ENCODE results near the gene SLK.

The SLK gene

GRCh38 chr10:104053201-104053600 is 86.3 kb downstream of the SLK start:
- no peak for DNase-seq (ENCODE audit: low spot score)

- no peak for DNase-seq (ENCODE audit: low spot score)
Observed at GRCh38 chr10:104054430-104054829, 87.5 kb downstream of the SLK start.

GRCh38 chr10:104056619-104057273 is 89.8 kb downstream of the SLK start:
- DNase-seq (ENCODE audit: low spot score), result no peak

- no peak for DNase-seq (ENCODE audit: low spot score)
Observed at GRCh38 chr10:104057717-104058116, 90.8 kb downstream of the SLK start.

- no peak for DNase-seq (ENCODE audit: low spot score)
Observed at GRCh38 chr10:104059364-104059763, 92.4 kb downstream of the SLK start.

- no peak for DNase-seq (ENCODE audit: low spot score)
Observed at GRCh38 chr10:104061196-104061595, 94.3 kb downstream of the SLK start.

GRCh38 chr10:104065748-104066147 is 98.8 kb downstream of the SLK start:
- DNase-seq (ENCODE audit: low spot score), result no peak

GRCh38 chr10:104066945-104067344 is 100.0 kb downstream of the SLK start:
- DNase-seq (ENCODE audit: low spot score), result no peak

- no peak for DNase-seq (ENCODE audit: low spot score)
Observed at GRCh38 chr10:104067525-104067924, 100.6 kb downstream of the SLK start.

- no peak for DNase-seq (ENCODE audit: low spot score)
Observed at GRCh38 chr10:104069613-104070012, 102.7 kb downstream of the SLK start.

GRCh38 chr10:104072786-104073185 is 105.8 kb downstream of the SLK start:
- DNase-seq (ENCODE audit: low spot score), result no peak

GRCh38 chr10:104074505-104074904 is 107.6 kb downstream of the SLK start:
- no peak for DNase-seq (ENCODE audit: low spot score)

- DNase-seq (ENCODE audit: low spot score), result no peak
Observed at GRCh38 chr10:104076743-104077160, 109.8 kb downstream of the SLK start.

GRCh38 chr10:104077247-104077646 is 110.3 kb downstream of the SLK start:
- DNase-seq (ENCODE audit: low spot score), result no peak

GRCh38 chr10:104077663-104078151 is 110.8 kb downstream of the SLK start:
- DNase-seq (ENCODE audit: low spot score), result no peak
